NOMO-1 (cell line): ENCODE results near the gene CYP2A7.
"Not testable (repeated sequence)": the region's sequence is repeated elsewhere in the genome, so short reads cannot be mapped to it uniquely, and the experiment has no call there.

Experiments
- DNase-seq, 2 experiments: peaks; one replicate each; lab custom pipeline; 2025; ENCODE audit not compliant: unreplicated experiment in 2 of 2; lab: John Stamatoyannopoulos, UW

The CYP2A7 gene

DNA sequence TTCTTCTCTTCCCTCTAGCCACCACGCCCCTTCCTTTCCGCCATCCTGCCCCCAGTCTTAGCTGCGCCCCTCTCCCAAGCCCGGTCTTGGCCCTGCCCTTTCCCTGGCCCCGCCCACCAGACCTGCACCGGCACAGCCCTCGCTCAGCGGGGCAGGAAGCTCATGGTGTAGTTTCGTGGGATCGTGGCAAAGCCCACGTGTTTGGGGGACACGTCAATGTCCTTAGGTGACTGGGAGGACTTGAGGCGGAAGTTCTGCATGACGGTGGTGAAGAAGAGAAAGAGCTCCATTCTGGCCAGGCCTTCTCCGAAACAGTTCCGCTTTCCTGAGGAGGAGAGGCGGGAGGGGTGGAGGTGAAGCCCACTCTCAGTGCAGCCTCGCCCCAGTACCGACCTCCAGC, 38.4 kb downstream of the CYP2A7 start:
- not testable (repeated sequence) for DNase-seq

DNA sequence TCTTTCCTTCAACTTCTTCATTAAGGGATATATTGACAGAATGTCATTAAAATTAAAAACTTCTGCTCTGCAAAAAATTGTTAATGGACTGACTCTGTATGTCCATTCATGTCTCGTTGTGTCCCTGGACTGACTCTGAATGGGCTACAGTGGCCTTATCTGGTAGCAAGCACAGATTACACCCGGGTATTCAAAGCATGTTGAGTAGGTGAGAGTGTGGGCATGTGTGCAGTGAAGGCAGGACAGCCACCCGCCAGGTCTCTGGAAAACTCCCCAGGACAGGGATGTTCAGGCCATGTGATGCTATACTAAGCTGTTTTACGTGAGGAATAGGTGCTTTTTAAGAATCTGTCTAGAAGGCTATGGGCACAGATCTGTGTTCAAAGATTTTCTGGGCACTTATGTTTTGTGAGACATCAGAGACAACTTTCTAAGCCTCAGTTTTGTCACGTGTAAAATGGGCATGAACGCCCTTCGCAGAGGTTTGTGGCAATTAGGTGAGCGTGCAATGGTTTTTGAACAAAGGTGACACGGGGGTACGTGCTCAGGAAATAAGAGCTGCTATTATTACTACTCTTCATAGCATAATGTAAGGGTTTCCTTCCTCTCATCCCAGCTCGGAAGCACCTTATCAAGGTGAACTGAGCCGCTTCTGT, 38.9 kb downstream of the CYP2A7 start:
- DNase-seq = not testable (repeated sequence)

DNA sequence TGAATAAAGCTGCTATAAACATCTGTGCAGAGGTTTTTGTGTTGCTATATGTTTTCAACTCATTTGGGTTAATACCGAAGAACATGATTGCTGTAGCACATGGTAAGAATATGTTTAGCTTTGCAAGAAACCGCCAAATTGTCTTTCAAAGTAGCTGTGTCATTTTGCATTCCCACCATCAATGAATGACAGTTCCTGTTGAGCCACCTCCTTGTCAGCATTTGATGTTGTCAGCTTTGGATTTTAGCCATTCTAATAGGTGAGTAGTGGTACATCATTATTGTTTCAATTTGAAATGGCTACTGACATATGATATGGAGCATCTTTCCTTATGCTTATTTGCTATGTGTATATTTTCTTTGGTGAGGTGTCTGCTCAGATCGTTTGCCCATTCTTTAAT, 40.0 kb downstream of the CYP2A7 start:
- DNase-seq = not testable (repeated sequence)

DNA sequence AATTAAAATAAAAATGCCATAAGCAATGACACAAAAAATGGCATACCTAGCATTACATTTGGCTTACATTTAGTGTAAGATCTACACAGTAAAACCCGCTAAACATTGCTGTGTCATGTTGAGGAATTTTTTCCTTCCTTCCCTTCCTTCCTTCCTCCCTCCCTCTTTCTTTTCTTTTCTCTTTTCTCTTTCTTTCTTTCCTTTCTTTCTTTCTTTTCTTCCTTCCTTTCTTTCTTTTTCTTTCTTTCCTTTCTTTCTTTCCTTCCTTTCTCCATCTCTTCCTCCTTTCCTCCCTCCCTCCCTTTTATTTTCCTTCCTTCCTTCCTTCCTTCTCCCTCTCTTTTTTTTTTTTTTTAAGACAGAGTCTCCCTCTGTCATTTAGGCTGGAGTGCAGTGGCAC, 43.6 kb downstream of the CYP2A7 start:
- not testable (repeated sequence) for DNase-seq

DNA sequence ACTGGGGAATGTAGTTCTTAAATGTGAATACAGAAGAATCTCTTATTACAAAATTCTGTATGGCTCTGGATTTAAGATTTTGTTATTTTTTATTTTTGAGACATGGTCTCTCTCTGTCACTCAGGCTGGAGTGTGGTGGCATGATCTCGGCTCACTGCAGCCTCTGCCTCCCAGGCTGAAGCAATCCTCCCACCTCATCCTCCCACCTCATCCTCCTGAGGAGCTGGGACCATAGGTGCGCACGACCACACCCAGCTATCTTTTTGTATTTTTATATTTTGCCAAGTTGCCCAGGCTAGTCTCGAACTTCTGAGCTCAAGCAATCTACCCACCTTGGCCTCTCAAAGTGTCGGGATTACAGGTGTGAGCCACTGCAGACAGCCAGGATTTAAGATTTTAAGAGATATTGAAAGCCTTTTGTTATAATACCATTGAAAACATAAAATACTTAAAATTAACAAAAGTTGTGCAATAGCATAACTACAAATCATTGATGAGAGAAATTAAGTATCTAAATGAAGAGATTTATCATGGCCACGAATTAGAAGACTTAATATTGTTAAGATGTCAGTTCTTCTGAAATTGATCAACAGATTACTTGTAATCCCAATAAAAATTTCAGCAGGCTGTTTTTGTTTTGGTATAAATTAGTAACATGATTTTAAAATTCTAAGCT, 45.1 kb downstream of the CYP2A7 start:
- no peak for DNase-seq

DNA sequence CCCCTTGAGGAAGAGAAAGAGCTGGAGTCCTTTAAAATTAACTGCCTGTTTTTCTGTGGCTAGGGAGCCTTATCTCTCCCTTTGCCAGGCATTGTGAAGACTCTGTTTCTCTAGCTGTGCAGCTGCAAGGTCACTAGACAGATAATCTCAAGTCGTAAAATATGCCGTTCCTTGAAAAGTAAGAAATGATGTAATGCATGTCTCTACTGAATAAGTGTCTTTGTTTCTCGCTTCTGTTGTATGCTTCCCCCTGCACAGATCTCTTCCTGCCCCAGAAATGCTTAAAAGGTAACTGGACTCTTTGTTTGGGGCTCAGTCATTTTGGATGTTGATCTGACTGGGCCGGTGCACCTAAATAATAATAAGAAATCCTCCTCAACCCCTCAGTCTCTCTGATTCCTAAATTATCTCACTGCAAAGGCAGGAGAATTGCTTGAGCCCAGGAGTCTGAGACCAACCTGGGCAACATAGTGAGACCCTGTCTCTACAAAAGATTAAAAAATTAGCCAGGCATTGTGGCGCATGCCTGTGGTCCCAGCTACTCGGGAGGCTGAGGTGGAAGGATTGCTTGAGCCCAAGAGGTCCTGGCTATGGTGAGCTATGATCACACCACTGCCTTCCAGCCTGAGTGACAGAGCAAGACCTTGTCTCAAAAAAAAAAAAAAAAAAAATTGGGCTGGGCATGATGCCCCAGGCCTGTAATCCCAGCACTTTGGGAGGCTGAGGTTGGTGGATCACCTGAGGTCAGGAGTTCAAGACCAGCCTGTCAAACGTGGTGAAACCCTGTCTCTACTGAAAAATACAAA, 48.1 kb downstream of the CYP2A7 start:
- DNase-seq = peak in 1 of 2 experiments; percentile 20

DNA sequence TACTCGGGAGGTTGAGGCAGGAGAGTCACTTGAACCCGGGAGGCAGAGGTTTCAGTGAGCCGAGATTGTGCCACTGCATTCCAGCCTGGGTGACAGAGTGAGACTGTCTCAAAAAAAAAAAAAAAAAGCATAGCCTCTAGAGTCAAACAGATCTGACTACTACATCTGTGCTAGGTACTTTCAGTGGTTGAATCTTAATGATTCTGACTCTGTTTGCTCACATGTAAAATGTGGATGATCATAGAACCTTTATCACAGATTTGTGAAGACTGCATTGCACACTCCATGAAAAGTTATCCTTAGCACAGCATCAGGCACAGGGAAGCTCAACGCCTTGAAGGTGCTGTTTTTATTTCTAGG, 49.6 kb downstream of the CYP2A7 start:
- not testable (repeated sequence) for DNase-seq

DNA sequence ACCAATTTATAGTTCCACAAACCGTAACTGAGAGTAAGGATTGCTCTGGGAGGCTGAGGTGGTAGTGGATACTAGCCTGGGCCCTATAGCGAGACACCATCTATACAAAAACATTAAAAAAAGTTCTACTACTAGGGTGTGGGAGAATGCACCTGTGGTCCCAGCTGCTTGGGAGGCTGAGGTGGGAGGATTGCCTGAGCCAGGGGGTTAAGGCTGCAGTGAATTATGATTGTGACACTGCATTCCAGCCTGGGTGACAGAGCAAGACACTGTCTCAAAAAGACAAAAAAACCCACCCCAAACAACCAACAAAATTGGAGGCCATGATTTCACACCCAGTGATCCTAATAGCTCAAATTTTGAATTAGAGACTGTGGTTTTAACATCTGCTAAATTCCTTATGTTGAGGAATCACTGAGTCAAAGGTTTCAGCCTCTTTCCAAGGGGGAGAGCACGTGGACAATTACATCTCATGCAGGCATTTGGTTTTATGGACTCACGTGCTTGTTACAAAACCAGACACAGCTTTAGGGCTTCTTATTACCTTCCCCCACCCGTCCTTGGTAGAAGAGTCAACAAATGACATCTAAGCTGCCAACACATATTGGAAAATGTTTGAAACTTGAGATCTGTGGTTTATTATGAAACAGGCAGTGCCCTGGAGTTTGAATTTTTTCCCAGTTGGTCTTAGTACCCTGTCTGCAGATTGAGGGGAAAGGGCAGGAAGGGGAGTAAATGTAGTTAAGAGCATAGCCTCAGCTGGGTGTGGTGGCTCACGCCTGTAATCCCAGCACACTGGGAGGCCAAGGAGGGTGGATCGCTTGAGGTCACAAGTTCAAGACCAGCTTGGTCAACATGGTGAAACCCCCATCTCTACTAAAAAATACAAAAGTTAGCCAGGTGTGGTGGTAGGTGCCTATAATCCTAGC, 50.3 kb downstream of the CYP2A7 start:
- DNase-seq = peak; percentile 43 to 71

DNA sequence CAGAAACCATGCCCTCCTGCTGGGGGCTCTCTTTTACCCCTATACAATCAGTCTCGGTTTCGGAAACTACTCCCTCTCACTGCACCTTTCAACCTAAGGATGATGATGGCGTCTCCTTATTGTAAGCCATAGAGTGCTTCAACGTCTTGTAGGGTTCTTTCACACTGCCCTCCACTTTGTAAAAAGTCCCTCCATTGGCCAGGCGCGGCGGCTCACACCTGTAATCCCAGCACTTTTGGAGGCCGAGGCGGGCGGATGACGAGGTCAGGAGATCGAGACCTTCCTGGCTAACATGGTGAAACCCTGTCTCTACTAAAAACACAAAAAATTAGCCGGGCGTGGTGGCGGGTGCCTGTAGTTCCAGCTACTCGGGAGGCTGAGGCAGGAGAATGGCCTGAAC, 51.3 kb downstream of the CYP2A7 start:
- DNase-seq = not testable (repeated sequence)

DNA sequence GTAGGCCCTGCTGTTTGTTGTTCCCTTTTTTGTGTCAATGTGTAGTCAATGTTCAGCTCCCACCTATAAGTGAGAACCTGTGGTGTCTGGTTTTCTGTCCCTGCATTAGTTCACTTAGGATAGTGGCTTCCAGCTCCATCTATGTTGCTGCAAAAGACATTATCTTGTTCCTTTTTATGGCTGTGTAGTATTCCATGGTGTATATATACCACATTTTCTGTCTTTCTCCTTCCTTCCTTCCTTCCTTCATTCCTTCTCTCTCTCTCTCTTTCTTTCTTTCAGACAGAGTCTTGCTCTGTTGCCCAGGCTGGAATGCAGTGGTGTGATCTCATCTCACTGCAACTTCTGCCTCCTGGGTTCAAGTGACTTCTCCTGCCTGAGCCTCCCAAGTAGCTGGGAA, 52.8 kb downstream of the CYP2A7 start:
- no peak for DNase-seq

DNA sequence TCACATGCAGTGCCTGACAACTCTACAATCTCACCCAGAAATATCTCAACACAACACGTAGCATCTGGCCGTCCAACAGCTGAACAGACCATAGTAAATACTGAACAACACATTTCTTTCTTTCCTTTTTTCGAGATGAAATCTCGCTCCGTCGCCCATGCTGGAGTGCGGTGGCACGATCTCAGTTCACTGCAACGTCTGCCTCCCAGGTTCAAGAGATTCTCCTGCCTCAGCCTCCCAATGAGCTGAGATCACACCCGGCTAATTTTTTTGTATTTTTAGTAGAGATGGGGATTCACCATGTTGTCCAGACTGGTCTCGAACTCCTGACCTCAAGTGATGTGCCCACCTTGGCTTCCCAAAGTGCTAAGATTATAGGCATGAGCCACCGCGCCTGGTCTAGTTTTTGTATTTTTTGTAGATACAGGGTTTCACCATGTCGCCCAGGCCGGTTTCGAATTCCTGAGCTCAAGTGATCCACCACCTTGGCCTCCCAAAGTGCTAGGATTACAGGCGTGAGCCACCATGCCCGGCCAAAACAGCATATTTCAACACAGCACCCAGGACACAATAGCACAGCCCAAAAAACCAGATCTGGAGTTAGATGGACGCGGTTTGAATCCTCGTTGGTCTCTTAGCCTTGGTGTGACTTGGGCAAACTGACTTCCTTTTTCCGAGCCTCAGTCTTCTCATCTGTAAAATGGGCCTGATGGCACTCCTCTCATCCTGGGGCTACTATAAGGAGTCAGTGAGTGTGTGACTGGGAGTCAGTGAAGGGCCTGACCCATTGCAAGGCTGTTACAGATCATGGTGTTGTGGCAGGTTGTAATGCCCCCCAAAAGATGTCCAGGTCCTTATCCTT, 54.4 kb downstream of the CYP2A7 start:
- no peak for DNase-seq

DNA sequence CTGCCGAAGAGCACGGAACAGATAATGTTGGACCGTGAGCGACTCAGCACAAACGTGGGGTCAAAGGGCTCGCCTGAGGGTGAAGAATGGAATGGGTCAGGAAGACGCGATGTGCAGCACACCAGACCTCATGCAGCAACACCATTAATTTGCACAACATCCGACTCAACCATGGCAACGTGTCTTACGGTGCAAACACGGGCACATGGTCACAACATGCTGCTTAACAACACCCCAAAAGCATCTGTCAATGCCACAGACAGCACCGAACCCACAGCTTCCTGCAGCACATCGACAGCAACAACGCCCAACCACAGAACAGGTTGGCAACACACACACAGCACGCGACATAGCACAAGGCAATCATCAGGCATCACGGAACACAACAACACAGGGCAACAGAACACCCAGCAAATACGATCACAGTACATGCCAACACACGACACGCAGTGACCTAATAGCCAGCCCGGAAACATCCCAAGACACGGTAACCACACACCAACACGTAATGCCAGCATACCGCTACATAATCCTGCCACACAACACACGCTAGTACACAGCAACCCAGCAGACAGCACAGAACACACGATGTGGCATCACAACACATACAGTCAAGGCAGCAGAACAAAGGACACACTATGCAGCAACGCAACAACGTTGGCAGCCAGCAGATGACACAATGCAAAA, 55.2 kb downstream of the CYP2A7 start:
- DNase-seq = not testable (repeated sequence)

DNA sequence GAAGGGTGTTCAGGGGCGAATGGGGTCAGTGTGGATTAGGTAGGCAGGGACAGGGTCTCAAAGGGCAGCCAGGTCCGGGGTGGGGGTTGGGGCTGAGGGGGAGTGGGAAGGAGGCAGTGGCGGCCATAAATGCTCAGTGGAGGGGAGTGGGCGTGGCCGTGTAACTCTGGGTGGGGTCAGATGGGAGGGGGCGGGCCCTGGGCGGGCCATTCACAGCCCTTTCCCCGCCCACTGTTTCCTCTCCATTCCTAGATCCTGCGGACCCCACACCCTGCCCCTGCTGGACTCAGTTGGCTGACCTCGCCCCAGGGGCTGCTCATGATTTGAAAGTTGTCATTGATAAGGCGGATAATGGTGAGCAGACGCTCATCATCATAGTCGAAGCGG, 55.7 kb downstream of the CYP2A7 start:
- not testable (repeated sequence) for DNase-seq

DNA sequence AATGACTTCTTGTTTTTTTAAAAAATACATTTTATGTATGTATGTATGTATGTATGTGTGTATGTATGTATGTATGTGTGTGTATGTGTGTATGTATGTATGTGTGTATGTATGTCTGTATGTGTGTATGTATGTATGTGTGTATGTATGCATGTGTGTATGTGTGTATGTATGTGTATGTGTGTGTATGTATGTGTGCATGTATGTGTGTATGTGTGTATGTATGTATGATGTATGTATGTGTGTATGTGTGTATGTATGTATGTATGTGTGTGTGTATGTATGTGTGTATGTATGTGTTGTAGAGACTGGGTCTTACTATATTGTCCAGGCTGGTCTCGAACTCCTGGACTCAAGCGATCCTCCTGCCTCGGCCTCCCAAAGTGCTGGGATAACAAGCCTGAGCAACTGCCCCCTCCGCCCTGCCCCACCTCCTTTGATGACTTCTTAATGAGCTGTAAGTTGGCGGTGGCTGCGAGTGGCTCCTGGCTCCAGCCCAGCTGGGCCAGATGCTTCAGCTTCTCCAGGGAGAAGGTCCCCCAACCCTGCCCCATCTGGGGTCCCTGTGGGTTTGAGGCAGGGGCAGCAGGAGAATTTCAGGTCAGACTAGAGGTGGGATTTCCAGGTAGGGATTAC, 56.5 kb downstream of the CYP2A7 start:
- not testable (repeated sequence) for DNase-seq
